GM18498 (cell line): Measurements from ENCODE around the gene TCFL5.
A peak's percentile ranks its signal among the peaks of the same experiment; 100 is the strongest.

Experiments used
- ATAC-seq: cut with Tn5 transposase; IDR thresholded peaks from one replicate; pipeline ENCODE4 v1.9.1; 2021; ENCODE audit warnings: mild to moderate bottlenecking, moderate library complexity; ENCODE audit not compliant: unreplicated experiment

Gene TCFL5

DNA sequence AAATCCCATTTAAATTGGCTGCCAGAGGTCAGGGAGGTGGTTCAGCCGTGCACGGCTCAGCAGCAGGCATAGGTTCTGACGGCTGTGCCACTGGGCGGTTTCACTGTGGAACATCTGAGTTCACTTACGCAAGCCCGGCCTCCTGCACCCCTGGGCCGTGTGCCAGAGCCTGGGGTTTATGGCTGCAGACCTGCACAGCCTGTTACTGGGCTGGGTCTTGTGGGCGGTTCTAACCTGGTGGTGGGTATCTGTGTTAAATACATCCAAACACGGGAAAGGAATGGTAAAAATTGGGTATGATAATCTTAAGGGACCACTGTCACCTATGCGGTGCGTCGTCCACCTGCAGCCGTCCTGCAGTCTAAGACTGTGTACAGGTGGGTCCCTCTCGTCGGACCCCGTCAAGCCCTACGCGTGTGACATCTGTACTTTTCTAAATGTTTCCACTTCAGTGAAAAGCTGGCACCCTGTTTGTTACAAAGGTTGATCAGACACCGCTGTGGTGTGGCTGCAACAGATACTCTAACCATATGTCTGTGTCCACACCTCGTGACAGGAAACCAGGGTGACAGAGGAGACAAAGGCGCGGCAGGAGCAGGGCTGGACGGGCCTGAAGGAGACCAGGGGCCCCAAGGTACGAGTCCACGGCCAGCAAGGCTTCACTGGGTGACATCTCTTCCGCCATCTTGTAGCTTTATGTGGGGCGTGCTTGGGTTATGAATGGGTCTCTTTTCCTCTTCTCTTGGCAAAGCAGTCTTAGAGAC, 23.3 kb downstream of the TCFL5 start:
- ATAC-seq, result peak; percentile 83

DNA sequence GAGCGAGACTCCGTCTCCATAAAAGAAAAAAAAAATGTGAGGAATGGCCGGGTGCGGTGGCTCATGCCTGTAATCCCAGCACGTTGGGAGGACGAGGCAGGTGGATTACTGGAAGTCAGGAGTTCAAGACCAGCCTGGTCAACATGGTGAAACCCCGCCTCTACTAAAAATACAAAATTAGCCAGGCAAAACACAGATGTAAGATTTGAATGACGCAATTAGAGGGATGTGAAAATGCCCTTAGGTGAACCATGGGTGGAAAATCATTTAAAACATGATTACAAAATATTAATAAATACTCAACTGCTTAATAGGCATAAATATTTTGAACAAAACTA, 23.9 kb downstream of the TCFL5 start:
- ATAC-seq, result peak; percentile 13

DNA sequence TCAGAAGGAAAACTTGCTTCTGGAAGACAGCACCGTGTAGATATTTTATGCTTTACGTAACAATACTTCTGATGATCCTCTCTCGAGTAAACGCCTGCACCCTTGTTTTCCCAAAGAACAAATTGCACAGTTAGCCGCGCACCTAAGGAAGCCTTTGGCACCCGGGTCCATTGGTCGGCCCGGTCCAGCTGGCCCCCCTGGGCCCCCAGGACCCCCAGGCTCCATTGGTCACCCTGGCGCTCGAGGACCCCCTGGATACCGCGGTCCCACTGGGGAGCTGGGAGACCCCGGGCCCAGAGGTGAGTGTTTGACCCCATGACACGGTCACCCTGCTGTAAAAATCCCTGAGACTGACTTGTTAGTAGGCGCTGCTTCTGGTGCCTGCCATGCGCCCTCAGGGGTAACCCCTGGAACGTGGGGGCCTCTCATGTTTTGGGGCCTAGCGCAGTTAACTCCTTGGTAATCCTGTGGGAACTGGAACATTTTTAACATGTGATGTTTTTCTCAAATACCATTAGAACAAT, 24.6 kb downstream of the TCFL5 start:
- ATAC-seq, result no peak

DNA sequence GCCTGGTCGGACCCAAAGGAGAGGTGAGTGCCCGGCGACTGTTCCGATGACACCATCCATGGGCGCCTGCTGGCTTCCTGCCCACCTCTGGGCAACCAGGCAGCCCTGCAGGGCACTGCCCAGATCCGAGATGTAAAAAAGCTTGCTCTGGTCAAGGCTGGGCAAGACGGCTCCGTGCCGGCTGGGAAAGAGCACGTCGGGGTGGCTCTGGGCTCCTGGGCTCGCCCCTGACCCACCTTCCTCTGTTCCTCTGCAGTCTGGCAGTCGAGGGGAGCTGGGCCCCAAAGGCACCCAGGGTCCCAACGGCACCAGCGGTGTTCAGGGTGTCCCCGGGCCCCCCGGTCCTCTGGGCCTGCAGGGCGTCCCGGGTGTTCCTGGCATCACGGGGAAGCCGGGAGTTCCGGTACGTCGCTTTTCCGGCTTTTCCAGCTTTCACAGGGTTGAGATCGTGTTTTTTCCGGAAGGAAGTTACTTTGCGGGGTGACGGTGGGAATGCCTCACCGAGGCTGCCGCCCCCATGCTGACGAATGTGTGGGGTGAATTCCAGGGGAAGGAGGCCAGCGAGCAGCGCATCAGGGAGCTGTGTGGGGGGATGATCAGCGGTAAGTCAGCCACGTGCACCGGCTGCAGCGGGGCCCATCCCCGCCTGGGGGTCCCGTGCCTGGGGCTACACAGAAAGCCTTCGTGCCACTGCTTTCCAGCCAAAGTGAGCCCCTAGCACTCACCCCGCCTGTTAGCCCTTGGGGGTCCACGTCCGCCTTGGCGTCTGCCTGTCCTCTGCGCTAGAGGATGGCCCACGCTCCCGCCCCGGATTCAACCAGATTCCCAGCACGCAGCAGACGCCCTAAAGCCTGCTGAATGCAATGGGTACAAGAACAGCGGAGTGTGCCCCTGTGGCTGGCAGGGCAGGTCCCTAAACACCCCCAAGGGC, 25.4 kb downstream of the TCFL5 start:
- ATAC-seq, result no peak

DNA sequence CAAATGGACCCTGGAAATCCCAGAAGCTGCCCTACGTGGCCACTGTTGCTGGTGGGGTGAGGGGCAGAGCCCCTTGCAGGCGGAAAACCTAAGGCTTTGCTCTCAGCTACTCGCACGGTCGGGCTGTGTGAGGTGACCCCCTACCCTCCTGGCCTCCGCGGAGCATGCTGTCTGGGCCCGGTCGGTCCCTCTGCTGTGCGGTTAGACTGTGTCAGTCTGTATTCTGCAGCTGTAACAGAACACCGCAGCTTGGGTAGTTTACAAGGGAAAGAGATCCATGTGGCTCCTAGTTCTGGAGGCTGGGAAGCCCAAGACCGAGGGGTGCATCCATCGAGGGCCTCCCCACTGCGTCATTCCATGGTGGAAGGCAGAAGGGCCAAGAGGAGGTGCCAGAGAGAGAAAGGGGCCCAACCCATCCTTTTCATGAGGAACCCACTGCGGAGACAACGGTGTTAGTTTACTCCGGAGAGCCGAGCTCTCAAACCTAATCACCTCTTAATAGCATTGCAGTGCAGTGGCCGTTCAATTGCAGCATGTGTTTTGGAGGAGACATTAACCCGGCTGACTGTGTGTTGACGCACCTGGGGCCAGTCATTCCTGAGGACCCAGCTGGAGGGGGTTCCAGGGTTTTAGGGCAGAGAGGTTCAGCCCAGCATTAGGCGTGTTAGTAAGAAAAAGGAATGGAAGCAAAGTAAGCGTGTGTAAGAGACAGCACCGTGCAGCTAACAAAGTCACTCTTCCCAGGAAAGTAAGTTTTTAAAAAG, 26.5 kb downstream of the TCFL5 start:
- no peak for ATAC-seq

DNA sequence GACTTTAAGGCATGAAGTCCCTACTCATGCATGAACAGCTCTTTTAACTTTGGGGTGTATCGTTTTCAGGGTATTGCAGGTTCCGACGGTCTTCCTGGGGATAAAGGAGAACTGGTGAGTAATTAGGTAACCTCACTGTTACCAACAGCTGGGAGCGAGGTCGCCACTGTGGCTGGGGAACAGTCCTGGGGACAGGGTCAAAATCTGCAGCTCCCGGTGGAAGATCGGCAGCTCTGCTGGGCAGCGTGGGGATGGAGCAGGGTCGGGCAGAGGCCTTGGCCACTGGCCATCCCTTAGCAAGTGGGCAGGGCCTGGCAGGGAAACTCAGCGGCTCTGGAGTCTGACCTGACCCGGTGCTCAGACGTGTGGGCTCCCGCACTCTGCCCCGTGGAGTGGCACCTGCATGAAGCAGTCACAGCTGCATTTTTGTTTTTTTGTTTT, 28.7 kb downstream of the TCFL5 start:
- peak; percentile 30 for ATAC-seq

DNA sequence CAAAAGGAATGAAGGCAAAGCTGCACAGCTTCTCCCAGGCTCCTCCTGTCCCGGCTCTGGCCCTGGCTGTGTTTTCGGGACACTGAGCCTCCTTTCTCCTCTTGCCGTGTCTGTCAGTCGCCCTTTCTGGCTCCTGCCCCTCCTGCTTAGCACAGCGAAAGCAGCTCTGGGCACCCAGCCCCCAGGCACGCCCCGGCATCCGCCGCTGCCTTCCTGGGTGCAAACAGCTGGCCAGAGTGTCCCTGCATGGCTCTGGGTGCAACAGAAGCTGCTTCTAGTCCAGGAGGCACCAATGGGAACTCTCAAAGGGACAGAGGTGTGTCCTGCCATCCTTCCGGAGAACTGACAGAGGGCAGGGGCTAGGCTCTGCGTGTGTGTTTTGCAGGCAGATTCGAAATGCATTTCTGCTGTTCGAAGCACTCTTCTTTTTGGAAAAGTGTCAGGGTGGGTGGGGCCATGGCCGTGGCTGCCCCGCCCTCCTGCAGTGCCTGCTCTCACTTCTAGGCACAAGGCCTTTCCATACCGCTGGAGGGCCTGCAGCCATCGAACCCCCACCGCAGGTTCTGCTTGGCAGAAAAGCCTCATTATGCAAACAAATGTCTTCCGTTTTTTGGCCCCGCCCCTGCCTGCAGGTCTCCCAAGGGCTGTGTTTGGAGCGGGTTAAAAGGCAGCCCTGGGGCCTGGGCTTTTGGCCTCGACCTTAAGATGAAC, 29.3 kb downstream of the TCFL5 start:
- ATAC-seq, result peak; percentile 63

DNA sequence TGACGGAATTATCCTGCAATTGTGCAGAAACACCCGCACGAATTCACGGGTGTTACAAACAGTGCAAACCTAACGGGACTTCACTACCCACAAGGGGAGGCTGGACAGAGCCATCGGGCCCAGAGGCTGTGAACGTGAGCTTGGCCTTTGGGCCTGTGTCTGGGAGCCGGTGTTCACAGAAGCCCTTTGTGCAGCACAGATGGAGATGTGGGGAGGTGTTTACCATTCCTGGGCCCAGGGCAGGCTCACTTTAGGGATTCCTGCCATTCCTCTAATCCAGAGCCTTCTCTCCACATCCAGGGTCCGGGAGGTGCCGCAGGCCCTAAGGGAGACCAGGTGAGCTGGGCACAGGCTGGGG, 29.8 kb downstream of the TCFL5 start:
- ATAC-seq, result no peak

DNA sequence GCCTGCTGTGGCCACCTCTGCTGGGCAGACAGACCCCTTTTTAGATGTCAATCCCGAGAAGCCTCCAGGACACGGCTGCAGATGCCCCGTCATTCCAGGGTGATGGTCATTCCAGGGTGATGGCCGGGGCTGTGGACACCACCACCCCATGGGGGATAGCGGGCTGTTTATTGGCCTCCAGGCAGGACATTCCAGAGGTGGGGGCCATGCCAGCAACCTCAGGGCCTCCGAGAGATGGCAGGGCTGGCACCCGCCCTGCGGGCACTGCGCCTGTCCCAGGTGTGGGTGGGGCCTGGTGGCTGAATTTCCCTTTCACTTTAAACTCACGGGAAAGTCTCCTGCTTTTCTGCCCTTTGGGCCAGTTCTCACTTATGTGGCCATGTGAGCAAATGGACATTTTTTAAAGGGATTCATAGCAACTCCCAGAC, 30.2 kb downstream of the TCFL5 start:
- no peak for ATAC-seq

DNA sequence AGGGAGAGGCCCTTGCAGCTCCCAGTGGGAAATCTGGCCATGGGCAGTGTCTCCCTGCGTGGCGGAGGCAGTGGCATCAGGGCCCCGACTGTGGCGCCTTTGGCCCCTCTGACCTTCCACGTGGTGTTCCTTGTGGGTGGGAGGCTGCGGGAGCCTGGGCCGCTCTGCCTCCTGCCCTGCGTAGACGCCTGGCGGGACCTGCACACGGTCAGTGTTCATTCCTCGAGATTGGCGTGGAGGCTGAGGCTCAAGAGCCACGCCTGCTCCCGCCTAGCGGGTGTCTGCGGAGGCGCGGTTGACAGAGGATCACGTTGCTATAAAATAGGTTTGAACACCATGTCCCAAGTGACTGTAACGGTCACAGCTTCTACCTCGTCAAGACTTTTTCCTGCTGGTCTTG, 30.8 kb downstream of the TCFL5 start:
- ATAC-seq, result no peak

DNA sequence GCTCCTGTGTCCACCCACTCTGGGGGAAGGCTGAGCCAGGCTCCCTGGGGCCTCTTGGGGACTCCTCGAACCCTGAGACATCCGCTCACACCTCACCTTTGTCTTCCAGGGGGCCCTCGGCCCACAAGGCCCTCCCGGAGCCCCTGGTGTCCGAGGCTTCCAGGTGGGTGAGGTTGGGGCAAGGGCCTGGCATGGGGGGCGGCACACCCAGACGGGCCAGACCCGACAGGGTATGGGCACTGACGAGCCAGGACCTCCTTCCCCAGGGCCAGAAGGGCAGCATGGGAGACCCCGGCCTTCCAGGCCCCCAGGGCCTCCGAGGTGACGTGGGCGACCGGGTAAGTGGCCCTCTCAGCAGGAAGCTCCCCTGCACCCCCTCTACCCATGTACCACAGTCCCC, 31.4 kb downstream of the TCFL5 start:
- ATAC-seq, result no peak

DNA sequence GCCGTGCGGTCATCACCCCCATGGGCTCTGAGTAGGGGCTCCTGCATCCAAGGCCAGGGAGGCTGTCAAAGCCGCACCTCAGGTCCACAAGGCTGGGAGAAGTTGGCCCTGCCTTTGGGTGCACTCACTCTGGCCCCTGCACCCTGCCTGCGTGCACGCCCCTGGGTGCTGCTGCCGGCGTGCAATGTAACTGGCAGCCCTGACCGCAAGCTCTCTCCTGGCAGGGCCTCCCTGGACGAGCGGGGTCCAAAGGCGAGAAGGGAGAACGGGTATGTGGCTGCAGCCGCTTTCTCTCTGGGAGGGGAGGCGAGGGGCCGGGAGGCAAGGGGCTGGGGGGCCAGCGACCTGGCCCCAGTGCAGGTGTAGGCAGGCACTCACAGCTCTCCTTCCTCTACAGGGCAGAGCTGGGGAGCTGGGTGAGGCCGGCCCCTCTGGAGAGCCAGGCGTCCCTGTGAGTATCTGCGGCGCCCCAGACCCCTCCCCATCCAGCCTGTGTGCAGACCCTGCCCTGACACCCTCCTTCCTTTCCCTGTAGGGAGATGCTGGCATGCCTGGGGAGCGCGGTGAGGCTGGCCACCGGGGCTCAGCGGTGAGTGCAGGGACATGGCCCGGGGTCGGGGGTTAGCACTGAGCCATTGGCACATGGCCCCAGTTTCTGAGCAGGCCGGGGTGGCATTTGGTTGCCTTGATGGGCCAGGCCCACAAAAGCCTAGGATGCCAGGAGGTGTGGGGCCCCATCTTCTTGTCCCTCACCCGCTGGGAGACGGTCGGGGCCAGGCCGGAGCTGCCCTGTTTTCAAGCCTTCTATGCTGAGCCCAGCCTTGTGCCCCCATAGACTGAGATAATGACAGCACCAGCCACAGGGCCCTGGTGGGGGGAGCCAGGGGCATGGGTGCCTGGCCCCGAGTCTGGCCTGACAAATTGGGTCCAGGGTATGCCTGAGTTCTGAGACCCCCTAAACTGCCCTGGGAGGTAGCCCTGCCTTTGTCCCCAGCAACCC, 32.1 kb downstream of the TCFL5 start:
- ATAC-seq, result no peak

DNA sequence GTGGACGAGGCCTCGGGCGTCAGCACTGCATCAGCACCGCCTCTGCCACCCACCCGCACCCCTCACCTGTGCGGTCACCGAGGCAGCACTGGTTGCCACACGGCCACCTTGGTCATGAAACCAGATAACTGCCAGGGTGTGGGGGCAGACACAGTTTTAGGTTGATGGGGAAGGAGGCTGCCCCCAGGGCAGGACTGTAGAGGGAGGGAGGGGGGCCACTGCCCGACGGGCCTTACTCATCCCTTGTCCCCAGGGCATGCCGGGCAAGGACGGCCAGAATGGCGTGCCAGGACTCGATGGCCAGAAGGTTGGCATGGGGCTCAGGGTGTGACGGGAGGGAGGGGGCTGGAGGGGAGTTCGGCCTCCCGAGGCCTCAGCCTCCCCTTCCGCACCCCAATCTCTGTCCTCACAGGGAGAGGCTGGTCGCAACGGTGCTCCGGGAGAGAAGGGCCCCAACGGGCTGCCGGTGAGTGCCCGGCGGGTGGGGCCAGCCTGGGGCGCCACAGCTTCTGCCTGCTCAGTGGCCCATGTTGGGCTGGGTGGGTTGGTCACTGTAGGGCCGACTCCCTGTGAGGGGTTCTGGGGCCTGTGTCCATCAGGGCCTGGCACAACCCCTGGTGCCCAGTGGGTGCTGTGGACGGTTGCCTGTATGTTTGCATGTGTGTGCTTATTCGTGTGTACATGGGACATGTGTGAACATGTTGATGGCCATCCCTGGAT, 33.0 kb downstream of the TCFL5 start:
- no peak for ATAC-seq

DNA sequence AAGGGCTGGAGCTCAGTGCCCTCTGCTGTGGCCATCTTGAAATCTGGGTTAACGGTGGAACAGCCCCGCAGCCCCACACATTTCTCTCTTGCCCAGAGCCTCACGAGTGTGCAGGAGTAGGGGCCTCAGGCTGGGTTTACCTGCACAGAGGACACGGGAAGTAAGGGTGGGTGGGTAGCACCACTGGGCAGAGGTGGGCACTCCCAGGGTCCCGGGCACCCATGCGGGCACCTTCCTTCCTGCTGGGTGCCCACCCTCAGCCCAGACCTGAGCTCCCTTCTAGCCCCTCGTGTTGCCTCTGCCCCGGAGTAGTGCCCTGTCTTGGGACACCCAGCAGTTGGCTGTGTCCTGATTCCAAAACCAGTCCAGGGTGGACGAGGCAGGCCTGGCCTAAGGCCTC, 33.6 kb downstream of the TCFL5 start:
- no peak for ATAC-seq

DNA sequence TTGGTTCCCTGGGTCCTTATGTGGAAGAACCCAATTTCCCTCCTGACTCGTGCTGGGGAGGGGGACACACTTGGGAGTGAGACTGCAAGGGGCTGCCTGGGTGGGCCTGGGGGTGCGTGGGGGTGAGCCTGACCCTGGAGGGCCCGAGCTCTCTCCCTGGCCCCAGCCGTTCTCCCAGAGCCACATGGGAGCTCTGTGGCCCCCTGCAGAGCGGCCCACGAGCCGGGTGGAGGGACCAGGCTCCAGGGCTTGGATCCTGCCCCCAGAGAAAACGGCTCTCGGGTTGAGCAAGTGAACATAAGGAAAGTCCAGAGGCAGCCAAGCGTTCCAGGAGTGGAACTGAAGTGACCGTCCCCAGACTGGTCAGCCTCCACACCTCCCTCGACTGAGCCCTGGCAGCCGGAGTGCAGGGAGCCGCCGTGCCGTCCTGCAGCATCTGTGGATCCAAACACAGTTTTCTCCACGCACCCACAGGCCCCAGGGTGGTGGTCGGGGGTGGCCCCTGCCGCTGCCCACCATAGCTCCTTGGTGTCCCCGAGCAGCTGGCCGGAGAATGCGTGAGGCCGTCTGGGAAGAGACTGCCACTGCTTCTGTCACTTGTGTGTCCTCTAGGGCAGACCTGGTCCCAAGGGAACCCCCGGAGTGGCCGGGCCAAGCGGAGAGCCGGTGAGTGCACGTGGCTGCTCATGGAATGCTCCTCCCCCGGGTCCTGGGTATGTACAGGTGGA, 34.1 kb downstream of the TCFL5 start:
- ATAC-seq, result no peak

DNA sequence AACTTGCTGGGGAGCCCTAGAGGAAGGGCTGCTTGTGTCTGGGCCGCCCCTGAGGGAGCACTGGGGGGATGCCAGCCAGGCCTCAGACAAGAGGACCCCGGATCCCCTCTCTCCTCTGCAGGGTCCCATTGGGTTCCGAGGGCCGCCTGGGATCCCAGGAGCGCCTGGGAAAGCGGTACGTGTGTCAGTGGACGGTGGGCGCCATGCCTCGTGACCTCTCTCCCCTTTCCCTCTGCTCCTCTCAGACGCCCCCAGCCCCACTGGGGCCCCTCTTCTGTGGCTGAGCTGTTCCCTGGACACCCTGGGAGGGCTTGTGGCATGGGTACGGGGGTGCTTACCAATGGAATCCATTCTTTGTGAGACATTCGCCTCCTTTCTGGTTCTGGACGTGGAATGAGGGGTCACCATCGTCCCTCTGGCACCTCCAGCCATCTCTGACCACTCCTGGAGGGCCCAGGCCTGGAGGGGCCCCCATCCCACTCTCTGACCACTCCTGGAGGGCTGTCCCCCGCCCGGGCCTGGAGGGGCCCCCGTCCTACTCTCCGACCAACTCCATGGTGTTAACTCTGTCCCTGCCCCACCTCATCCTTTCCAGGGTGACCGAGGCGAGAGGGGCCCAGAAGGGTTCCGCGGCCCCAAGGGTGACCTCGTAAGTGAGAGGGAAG, 34.8 kb downstream of the TCFL5 start:
- no peak for ATAC-seq

DNA sequence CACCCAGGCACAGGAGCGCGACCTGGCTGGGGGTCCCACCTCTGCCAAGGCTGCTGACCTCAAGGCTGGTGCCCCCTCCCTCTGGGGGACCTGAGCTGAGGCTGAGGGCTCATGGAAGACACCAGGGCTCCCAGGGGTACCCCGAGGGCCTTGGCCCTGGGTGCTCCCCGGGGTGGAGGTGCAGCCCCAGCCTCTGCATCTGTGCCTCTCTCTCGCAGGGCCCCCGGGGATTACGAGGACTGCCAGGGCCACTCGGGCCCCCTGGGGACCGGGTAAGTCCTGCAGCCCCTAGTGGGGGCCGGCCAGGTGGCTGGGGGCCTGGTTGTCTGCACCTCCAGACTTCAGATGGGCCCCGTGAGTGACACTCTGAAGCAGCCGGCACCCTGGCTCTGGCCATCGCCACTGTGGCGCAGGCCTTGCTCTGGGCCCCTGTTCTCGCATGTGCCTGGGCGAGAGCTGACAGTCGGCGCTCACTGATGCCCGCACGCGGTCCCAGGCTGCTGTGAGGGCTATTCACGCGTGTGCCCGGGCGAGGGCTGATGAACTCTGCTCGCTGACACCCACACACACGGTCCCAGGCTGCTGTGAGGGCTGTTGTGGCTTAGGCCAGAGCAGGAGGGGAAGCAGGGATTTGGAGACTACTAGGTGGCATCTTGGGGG, 35.5 kb downstream of the TCFL5 start:
- no peak for ATAC-seq
